ENCODE measurements around the gene GLS.
A peak's percentile ranks its signal among the peaks of the same experiment; 100 is the strongest.
"Not testable (repeated sequence)": the region's sequence is repeated elsewhere in the genome, so short reads cannot be mapped to it uniquely, and the experiment has no call there.

The GLS gene

DNA sequence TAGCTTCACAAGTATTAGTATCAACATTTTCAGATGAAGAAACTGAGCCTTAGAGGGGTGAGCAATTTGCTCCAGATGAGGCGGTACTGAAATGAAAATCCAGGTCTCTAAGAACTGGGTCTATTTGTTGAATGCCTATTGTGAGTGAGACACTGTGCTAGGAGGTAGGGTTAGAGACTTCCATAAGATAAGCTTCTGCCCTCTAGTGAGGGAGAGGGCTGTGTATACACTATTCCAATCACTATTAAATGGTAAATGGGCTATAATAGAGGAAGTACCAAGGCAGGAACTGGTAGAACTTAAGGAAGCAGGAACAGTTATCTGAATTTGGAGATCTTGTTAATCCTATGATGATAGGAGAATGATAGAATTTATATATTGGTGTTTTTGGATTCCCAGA, 23.6 kb upstream of the GLS start:
- DNase-seq (ENCODE audit: low spot score) = no peak

DNA sequence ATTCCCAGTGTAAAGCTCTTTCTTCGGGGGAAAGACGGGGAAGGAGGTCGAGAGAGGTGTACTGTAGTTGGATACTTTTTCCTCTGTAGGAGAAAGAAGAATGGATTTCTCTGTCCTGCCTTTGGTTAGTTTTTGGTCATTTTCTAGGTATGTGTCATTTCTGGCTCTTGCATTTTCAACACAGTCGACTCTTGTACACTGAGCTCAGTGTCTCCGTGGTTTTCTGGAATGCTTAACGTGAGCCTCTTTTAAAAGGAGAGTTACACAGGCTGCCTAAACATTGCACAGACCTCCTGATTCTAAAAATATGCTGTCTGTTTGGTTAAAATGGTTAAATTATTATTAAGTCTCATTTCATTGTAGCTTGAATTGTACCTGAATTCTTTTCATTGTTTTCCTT, 21.8 kb upstream of the GLS start:
- DNase-seq (ENCODE audit: low spot score) = no peak

DNA sequence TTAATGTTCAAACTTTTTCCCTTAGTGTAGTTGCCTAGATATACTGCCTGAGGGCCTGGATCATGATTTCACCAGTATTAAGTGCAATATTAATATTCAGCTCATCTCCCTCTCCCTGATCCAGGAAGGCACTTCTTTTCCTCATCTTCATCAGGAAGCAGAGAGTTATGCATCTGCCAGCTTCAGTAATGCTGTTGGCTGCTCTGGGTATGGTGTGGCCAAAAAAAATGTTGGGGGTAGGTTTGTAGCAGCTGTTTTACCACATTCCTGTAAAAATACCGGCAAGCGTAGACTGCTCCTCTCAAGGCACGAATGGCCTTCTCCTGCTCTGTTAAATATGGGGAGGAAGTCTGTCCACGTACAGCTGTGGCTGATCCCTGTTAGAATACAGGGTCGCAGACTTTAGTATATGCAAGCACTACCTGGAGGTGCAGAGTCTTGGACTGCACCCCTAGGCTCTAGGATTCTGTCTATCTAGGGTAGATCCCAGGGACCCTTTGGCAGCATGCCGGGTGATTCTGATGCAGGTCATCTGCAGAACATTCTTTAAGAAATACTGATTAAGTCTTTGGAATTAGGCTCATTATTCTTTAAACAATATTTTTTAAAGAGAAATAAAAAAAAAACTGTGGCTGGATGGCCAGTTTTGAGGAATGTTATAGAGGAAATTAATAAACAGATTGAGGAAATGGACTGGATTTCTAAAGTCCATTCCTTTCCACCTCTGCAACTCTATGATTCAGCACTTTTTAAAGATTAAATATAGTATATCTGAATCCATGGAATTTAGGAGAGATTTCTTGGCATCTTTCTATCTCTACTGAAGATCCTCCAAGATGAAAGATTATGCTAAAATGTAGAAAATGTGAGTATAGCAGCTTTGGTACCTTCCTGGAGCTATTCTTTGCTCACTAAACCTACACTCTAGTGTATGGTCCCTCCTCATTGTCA, 21.0 kb upstream of the GLS start:
- no peak for DNase-seq (ENCODE audit: low spot score)

DNA sequence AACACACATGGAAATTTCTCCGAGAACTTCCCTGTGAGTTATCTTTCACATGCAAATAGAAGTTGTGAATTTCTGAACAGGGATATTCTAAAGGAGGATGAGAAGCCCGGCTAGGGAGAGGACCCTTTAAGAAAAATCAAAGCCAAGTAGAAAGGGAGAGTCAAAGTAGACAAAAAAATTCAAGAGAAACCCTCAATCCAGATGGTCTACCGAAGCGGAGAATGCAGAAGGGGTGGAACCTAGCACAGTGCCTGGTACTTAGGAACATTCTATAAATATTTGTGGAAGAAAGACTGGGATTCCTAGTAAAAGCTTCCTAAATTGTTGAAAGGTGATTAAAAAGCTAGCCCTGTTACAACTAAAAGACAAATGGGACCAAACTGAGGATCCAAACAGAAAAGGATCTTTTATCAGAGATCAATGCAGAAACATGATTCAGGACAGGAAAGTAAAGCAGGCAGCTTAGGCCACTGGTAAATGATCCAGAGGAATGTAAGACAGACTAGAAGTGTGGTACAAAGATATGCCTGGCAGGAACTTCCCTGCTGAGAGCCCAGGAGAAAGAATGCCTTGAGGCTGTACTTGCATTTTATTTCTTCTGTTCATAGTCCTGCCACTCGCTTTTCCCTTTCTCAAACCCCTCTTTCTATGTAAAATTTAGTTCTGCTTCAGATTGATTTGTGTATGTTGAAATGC, 19.5 kb upstream of the GLS start:
- DNase-seq (ENCODE audit: low spot score) = peak; percentile 57

- DNase-seq (ENCODE audit: low spot score) = not testable (repeated sequence)
Measured at GRCh38 chr2:190862128-190862527, 18.5 kb upstream of the GLS start.

GRCh38 chr2:190862571-190862991, 18.0 kb upstream of the GLS start:
- DNase-seq (ENCODE audit: low spot score) = no peak

GRCh38 chr2:190863946-190864345, 16.7 kb upstream of the GLS start:
- no peak for DNase-seq (ENCODE audit: low spot score)

GRCh38 chr2:190864375-190864774, 16.2 kb upstream of the GLS start:
- DNase-seq (ENCODE audit: low spot score) = no peak

DNA sequence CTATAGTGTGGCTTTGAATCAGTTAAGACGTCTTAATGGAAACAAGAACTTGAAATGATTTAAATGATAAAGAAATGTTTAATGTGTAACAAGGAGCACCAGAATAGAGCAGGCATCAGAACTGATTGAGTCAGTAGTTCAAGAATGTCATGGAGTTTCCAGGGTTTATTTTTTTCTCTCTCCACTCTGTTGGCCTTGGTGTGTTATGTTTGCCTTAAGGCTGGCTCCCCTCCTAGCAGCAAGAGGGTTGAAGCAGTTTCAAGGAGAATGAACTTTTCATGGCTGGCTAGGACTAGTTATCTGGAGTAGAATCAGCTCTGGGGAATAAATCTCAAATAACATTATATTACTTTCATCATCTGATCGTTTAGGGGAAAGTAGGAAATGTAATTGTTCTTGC, 13.4 kb upstream of the GLS start:
- no peak for DNase-seq (ENCODE audit: low spot score)

DNA sequence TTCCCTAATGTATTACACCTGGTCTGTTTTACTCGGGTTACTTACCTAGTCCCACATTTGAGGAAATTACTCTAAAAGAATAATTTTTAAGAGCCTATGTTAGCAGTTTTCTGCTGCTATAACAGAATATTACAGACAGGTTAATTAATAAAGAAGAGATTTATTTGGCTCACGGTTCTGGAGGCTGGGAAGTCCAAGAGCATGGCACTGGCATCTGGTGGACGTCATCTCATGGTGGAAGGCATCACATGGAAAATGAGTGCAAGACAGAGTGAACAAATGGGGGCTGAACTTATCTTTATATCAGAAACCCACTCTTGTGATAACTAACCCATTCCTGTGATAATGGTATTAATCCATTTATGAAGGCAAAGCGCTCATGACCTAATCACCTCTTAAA, 12.8 kb upstream of the GLS start:
- DNase-seq (ENCODE audit: low spot score) = no peak

DNA sequence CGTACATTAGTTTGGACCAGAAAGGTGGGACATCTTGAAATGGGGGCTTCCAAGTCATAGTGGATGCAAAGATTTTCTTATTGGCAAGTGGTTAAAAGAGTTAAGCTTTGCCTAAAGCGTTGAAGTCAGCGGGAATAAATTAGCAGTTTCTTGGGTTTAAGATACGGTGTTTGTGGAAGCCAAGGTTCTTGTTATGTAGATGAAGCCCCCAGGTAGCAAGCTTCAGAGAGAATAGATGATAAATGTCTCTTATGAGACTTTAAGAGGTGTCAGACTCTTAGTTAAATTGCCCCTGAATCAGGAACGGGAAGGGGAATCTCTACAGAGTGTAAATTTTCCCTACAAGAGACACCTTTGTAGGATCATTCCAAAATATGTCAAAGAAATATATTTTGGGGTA, 10.9 kb upstream of the GLS start:
- DNase-seq (ENCODE audit: low spot score) = no peak

GRCh38 chr2:190873451-190873850, 7.2 kb upstream of the GLS start:
- DNase-seq (ENCODE audit: low spot score) = not testable (repeated sequence)

- no peak for DNase-seq (ENCODE audit: low spot score)
Measured at GRCh38 chr2:190875891-190876290, 4.7 kb upstream of the GLS start.

DNA sequence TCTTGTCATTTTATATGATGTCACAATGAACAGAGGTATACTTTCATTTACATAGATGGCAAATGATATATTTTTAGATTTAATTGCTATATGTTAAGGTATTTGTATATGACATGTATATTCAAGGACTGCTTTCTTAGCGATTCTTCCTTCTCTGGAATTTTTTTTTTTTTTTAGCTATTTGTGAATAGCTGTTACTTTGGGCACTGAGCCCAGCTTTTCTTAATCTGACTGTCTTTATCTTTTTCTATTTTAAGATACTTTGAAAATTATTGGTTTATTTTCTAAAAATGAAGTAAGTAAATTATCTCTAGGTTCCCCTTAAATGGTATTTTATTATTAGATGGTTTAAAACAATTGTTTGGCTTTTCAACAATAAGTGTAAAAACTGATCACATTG, 4.0 kb upstream of the GLS start:
- no peak for DNase-seq (ENCODE audit: low spot score)

- DNase-seq (ENCODE audit: low spot score) = no peak
Measured at GRCh38 chr2:190877436-190877835, 3.2 kb upstream of the GLS start.

DNA sequence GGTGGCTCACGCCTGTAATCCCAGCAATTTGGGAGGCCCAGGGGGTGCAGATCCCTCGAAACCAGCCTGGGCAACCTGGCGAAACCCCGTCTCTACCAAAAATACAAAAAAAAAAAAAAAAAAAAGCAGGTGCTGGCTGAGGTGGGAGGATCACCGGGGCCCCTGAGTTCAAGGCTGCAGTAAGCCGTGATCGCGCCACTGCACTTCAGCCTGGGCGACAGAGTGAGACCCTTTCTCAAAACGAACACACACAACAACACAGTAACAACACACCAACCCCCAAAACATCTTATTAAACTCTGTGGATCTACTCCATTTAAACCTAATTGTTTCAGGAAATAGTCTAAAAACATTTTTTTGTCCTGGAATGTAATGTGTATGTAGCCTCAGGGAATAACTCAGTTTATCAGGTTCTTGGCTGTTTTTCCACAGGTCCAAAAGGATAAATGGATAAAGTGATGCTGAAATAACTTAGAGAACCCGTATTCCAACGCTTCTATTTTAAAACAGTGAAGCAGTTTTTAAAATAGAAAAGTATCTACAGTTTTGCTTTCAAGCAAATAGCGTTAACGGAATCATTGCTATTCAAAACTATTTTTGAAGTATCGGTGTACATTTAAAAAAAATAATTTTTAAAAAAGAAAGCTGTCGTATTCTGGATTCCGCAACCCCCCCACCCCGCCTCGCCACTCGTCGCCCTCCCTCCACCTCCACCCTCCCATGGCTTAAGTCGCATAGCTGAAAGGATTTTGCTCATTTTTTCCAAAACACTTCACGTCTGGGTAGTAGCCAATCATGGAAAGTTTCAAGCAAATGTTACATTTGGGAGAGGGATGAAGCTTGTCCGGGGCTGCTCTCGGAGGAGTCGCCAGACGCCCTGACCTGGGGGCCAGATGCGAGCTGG, 895 bp upstream of the GLS start:
- no peak for DNase-seq (ENCODE audit: low spot score)

- DNase-seq (ENCODE audit: low spot score) = peak; percentile 51
Measured at GRCh38 chr2:190881084-190881597, 520 bp downstream of the GLS start.

- peak; percentile 46 for DNase-seq (ENCODE audit: low spot score)
Measured at GRCh38 chr2:190881598-190882410, 1.2 kb downstream of the GLS start.

DNA sequence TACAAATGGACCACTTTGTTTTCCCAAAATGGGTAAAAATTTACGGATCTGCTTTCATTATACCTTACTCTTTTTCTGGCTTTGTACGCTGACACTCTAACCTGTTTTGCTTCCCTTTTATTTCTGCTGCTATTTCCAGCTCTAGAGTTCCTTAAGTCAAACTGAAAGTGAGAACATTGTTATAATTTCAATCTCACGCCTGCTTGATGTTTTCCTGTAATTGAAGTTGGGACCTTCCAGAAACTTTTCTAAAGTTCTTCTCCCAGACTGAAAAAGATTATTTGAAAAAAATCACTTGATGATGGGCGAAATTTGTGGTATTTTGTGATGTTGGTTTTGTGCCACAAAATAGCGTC, 1.8 kb downstream of the GLS start:
- no peak for DNase-seq (ENCODE audit: low spot score)

- DNase-seq (ENCODE audit: low spot score) = no peak
Measured at GRCh38 chr2:190882856-190883582, 2.4 kb downstream of the GLS start.

GRCh38 chr2:190885844-190886243, 5.2 kb downstream of the GLS start:
- not testable (repeated sequence) for DNase-seq (ENCODE audit: low spot score)
